Effector CD4-positive, alpha-beta T cell (primary cell): Measurements from ENCODE around the gene OTUB2. TPM values are rescaled to one million over a fixed set of nuclear protein-coding genes. Genes with fewer than 3 reads are reported as not detected.

Experiments
- DNase-seq: peaks from one replicate; pipeline ENCODE4 v3.0.0-alpha.2; 2020
- total RNA-seq: gene quantifications from one replicate; lab custom pipeline; 2026; lab: John Stamatoyannopoulos, UW

Gene OTUB2
- total RNA-seq, result not detected

GRCh38 chr14:94026173-94026888 is at the start of gene OTUB2:
Gene OTUB2 (plus strand): TSS chr14:94026340. CDS start chr14:94026538, 198 bp downstream.
- peak; percentile 92 for DNase-seq

GRCh38 chr14:93976477-93977057 is 49.6 kb upstream of the OTUB2 start, which contains the start of gene ASB2:
Gene ASB2 (minus strand): TSS chr14:93976570. CDS start chr14:93964539, 12,031 bp downstream.
- DNase-seq, result no peak

GRCh38 chr14:93977171-93977570 is 49.0 kb upstream of the OTUB2 start:
- DNase-seq, result no peak

- DNase-seq, result peak; percentile 54
These were observed 48.2 kb upstream of the OTUB2 start for GRCh38 chr14:93977790-93978581.

- no peak for DNase-seq
These were observed 47.4 kb upstream of the OTUB2 start for GRCh38 chr14:93978735-93979134.

- DNase-seq, result no peak
These were observed 45.5 kb upstream of the OTUB2 start for GRCh38 chr14:93980456-93981201.

- no peak for DNase-seq
These were observed 44.6 kb upstream of the OTUB2 start for GRCh38 chr14:93981316-93982229.

GRCh38 chr14:93982230-93983007 is 43.7 kb upstream of the OTUB2 start:
- no peak for DNase-seq

- DNase-seq, result no peak
These were observed 42.1 kb upstream of the OTUB2 start for GRCh38 chr14:93984070-93984469.

GRCh38 chr14:93984987-93985410 is 41.1 kb upstream of the OTUB2 start:
- DNase-seq, result no peak

- no peak for DNase-seq
These were observed 39.2 kb upstream of the OTUB2 start for GRCh38 chr14:93986955-93987354.

GRCh38 chr14:93987376-93987775 is 38.8 kb upstream of the OTUB2 start:
- DNase-seq, result no peak

GRCh38 chr14:93987815-93988476 is 38.2 kb upstream of the OTUB2 start:
- DNase-seq, result no peak

- DNase-seq, result no peak
These were observed 36.2 kb upstream of the OTUB2 start for GRCh38 chr14:93989939-93990338.

GRCh38 chr14:93991212-93991611 is 34.9 kb upstream of the OTUB2 start:
- no peak for DNase-seq

GRCh38 chr14:93991649-93992048 is 34.5 kb upstream of the OTUB2 start:
- no peak for DNase-seq

- no peak for DNase-seq
These were observed 32.8 kb upstream of the OTUB2 start for GRCh38 chr14:93993382-93993781.

- no peak for DNase-seq
These were observed 31.0 kb upstream of the OTUB2 start for GRCh38 chr14:93994919-93995682.

- no peak for DNase-seq
These were observed 29.9 kb upstream of the OTUB2 start for GRCh38 chr14:93996130-93996695.
